ENCODE results near the gene PBRM1. TPM values are rescaled to one million over a fixed set of nuclear protein-coding genes. Genes with fewer than 3 reads are reported as not detected.

PBRM1 gene
- total RNA-seq, 1 donor from 2014 or later = 192 TPM

- Mint-ChIP-seq H3K36me3 (ENCODE audit: unreplicated experiment) (no peaks in the 10 kb centered on the region), H3K27ac (ENCODE audit: unreplicated experiment) (no peak overlapping the region), H3K9me3 (ENCODE audit: unreplicated experiment) (peaks cover 3% of the 10 kb centered on the region), H3K4me1 (ENCODE audit: low read depth, unreplicated experiment) (peaks cover 7% of the 10 kb centered on the region), H3K4me3 (ENCODE audit: unreplicated experiment) (no peak overlapping the region), H3K27me3 (ENCODE audit: unreplicated experiment) (no peaks in the 10 kb centered on the region)
- no peak for TF ChIP-seq CTCF (IDR thresholded peaks at IDR 0.05; ENCODE audit: partially characterized antibody, unreplicated experiment)
- no peak for DNase-seq
These were observed 138.6 kb downstream of the PBRM1 start for GRCh38 chr3:52547143-52547542.

DNA sequence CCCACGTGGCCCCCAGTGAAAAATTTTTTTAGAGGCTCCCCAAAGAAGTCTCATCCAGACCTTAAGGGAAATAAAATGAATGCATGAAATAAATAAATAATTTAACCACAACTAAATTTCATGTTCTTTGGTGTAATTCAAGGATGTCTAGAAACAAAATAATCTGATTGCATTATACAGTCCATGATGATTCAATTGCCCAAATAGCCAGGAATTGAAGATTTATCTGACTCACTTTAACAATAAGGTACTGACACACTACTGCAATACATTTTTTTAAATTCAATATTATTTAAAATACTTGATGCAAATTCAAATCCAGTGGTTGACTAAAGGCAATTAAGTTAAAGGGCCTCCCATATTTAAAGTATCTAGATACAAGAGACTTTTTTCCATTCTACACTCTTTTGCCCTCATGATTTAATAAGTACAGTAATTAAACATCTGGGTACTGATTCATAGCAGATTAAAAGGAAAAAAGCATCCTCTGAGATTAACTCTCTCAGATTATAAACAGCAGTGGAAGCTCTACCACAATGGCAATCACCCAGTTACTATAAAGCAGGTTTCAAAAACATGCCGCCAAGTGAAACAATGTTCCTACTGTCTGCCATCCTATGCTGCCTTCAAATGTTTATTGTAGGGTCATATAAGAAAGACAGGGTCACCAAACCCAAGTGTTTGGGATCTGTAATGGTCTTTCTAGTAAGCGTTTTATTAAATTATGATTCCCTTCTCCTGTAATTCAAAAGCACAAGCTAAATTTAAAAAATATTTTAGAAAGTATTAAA, 139.4 kb downstream of the PBRM1 start:
- Mint-ChIP-seq H3K9me3 (ENCODE audit: unreplicated experiment) (peaks cover 1% of the 10 kb centered on the region), H3K36me3 (ENCODE audit: unreplicated experiment) (no peaks in the 10 kb centered on the region), H3K4me1 (ENCODE audit: low read depth, unreplicated experiment) (peaks cover 7% of the 10 kb centered on the region), H3K4me3 (ENCODE audit: unreplicated experiment) (no peak overlapping the region), H3K27me3 (ENCODE audit: unreplicated experiment) (no peaks in the 10 kb centered on the region), H3K27ac (ENCODE audit: unreplicated experiment) (peak overlapping the region; percentile 38)
- TF ChIP-seq CTCF (IDR thresholded peaks at IDR 0.05; ENCODE audit: partially characterized antibody, unreplicated experiment) = no peak
- no peak for DNase-seq

GRCh38 chr3:52544937-52545336, 140.8 kb downstream of the PBRM1 start:
- Mint-ChIP-seq H3K4me1 (ENCODE audit: low read depth, unreplicated experiment) (peaks cover 7% of the 10 kb centered on the region), H3K27ac (ENCODE audit: unreplicated experiment) (peak overlapping the region; percentile 82), H3K36me3 (ENCODE audit: unreplicated experiment) (no peaks in the 10 kb centered on the region), H3K9me3 (ENCODE audit: unreplicated experiment) (peaks cover 1% of the 10 kb centered on the region), H3K27me3 (ENCODE audit: unreplicated experiment) (no peaks in the 10 kb centered on the region), H3K4me3 (ENCODE audit: unreplicated experiment) (no peak overlapping the region)
- TF ChIP-seq CTCF (IDR thresholded peaks at IDR 0.05; ENCODE audit: partially characterized antibody, unreplicated experiment) = no peak
- DNase-seq = no peak

DNA sequence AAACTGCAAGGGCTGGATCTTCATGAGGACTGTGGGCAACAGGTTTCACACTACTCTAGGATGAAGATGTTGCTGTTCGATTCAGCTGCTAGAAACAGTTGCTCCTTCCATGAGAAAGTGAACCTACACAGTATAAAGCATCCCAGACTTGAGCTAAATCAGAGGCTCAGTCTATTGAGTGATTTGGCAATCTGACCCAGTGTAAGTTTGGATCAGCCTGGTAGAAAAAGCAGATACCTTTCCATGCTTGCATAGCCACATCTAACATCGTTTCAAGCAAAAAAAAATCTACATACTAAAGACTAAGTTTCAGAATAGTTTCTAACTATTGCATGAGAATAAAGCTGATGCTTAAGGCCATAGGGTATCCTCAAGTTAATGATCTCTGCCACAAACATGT, 144.7 kb downstream of the PBRM1 start:
- H3K4me3 Mint-ChIP-seq (ENCODE audit: unreplicated experiment) = no peak overlapping the region
- no peak for DNase-seq
- H3K27me3 Mint-ChIP-seq (ENCODE audit: unreplicated experiment) = peaks cover 7% of the 10 kb centered on the region
- no peak overlapping the region for H3K27ac Mint-ChIP-seq (ENCODE audit: unreplicated experiment)
- no peak for TF ChIP-seq CTCF (IDR thresholded peaks at IDR 0.05; ENCODE audit: partially characterized antibody, unreplicated experiment)
- H3K9me3 Mint-ChIP-seq (ENCODE audit: unreplicated experiment) = peaks cover 7% of the 10 kb centered on the region
- H3K36me3 Mint-ChIP-seq (ENCODE audit: unreplicated experiment) = no peaks in the 10 kb centered on the region
- H3K4me1 Mint-ChIP-seq (ENCODE audit: low read depth, unreplicated experiment) = peaks cover 26% of the 10 kb centered on the region

DNA sequence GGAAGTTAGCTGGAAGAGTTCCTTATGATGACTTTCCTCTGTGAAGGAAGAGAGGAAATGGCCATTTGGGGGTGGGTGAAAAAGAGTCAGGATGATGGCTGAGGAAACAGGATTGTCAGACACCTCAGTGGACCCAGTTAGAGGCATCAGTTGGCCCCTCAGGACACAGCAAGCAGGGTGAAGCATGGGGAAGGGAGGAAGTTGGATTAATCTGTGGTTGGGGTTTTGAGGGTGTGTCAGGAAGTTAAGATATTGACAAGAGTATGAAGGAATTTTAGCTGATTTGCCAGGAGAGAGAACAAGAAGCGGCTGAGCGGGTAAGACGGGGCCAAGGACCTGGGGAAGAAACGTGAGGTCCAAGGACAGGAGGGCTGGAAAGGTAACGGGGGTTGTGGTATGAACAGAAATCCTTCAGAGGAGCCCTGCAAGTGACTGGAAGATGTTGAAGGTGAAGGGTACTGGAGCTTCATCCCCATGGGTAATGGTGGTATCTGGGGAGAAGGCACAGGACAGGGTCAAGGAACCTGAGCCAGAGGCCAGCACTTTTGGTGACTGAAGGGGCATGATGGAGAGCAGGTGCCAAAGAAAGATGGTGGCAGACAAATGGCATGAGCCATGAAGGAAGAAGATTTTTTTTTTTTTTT, 146.6 kb downstream of the PBRM1 start:
- Mint-ChIP-seq H3K36me3 (ENCODE audit: unreplicated experiment) (no peaks in the 10 kb centered on the region), H3K4me1 (ENCODE audit: low read depth, unreplicated experiment) (peaks cover 23% of the 10 kb centered on the region), H3K9me3 (ENCODE audit: unreplicated experiment) (peaks cover 14% of the 10 kb centered on the region), H3K27ac (ENCODE audit: unreplicated experiment) (peak overlapping the region; percentile 45), H3K4me3 (ENCODE audit: unreplicated experiment) (peak overlapping the region; percentile 41), H3K27me3 (ENCODE audit: unreplicated experiment) (peaks cover 10% of the 10 kb centered on the region)
- TF ChIP-seq CTCF (IDR thresholded peaks at IDR 0.05; ENCODE audit: partially characterized antibody, unreplicated experiment) = no peak
- DNase-seq = no peak

All from glutamatergic neuron (in vitro differentiated cells).